HG02588 (cell line): ENCODE data around the gene LTB.
"Not testable (repeated sequence)": the region's sequence is repeated elsewhere in the genome, so short reads cannot be mapped to it uniquely, and the experiment has no call there.

ENCODE experiments used
- ATAC-seq: cut with Tn5 transposase; IDR thresholded peaks from one replicate; pipeline ENCODE4 v1.9.1; 2021; ENCODE audit warnings: mild to moderate bottlenecking, moderate library complexity; ENCODE audit not compliant: unreplicated experiment

The LTB gene

GRCh38 chr6:31556307-31556706, 25.9 kb downstream of the LTB start:
- ATAC-seq = no peak

- ATAC-seq = not testable (repeated sequence)
These were observed 30.9 kb downstream of the LTB start for GRCh38 chr6:31551371-31551770.

- ATAC-seq = no peak
These were observed 33.7 kb downstream of the LTB start for GRCh38 chr6:31548544-31548873.

GRCh38 chr6:31547727-31548543, 34.3 kb downstream of the LTB start:
- ATAC-seq = no peak

GRCh38 chr6:31546958-31547726, 35.1 kb downstream of the LTB start, which contains the start of gene NFKBIL1:
TSS of gene NFKBIL1 (plus strand) at chr6:31547608. CDS start at chr6:31547695, 87 bp downstream.
- peak; percentile 66 for ATAC-seq

- peak; percentile 44 for ATAC-seq
These were observed 35.8 kb downstream of the LTB start, which contains the start of gene ATP6V1G2 for GRCh38 chr6:31546339-31546957. TSS of gene ATP6V1G2 (minus strand) at chr6:31546608. CDS start at chr6:31546559, 49 bp downstream.

GRCh38 chr6:31545291-31545690, 36.9 kb downstream of the LTB start:
- ATAC-seq = no peak

GRCh38 chr6:31544676-31545075, 37.5 kb downstream of the LTB start:
- no peak for ATAC-seq

GRCh38 chr6:31543639-31544038, 38.6 kb downstream of the LTB start:
- no peak for ATAC-seq

- peak; percentile 65 for ATAC-seq
These were observed 40.3 kb downstream of the LTB start, which contains the start of gene DDX39B for GRCh38 chr6:31541658-31542521. TSS of gene DDX39B (minus strand) at chr6:31542003. CDS start at chr6:31540532, 1,471 bp downstream.

- no peak for ATAC-seq
These were observed 41.1 kb downstream of the LTB start for GRCh38 chr6:31541059-31541657.

- no peak for ATAC-seq
These were observed 41.6 kb downstream of the LTB start for GRCh38 chr6:31540640-31541039.

- no peak for ATAC-seq
These were observed 43.3 kb downstream of the LTB start for GRCh38 chr6:31538805-31539400.

- no peak for ATAC-seq
These were observed 46.5 kb downstream of the LTB start for GRCh38 chr6:31535538-31536324.

GRCh38 chr6:31534521-31535040, 47.6 kb downstream of the LTB start:
- no peak for ATAC-seq

GRCh38 chr6:31534011-31534410, 48.2 kb downstream of the LTB start:
- ATAC-seq = no peak

- ATAC-seq = no peak
These were observed 48.8 kb downstream of the LTB start for GRCh38 chr6:31533455-31533841.

GRCh38 chr6:31532644-31533454, 49.4 kb downstream of the LTB start:
- ATAC-seq = no peak
